ENCODE measurements around the gene NTNG1. TPM values are rescaled to one million over a fixed set of nuclear protein-coding genes. Genes with fewer than 3 reads are reported as not detected.
"Not testable (repeated sequence)": the region's sequence is repeated elsewhere in the genome, so short reads cannot be mapped to it uniquely, and the experiment has no call there.

NTNG1 gene
- total RNA-seq, 2 experiments from 2014 or later, result 2.3 to 5.9 TPM

DNA sequence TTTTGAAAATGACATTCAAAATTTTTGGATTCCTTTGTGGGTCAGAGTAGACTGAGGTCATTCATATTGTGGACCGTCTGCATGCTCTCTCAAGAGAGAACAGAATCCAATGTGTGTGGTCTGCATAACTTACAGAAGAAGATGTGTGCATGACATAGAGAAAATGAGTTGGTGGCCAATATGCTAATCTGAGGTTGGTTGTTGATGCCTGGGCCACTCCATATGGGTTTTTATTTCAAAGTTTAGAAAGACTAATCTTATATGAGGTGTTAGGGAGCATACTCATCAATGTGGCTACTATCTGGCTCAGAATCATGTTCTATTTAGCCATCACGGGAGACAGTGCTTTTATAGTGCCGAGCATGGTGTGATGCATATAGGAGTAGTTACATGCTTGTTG is 18.2 kb downstream of the NTNG1 start:
- Histone ChIP-seq H3K4me3 (ENCODE audit: low read depth, low read length, poor library complexity, severe bottlenecking) (no peak overlapping the region), H2AFZ (ENCODE audit: low read length) (no peak overlapping the region), H3K4me2 (ENCODE audit: low read length) (no peak overlapping the region), H3K4me1 (ENCODE audit: insufficient read depth, low read length, poor library complexity, severe bottlenecking) (no peaks in the 10 kb centered on the region), H3K36me3 (ENCODE audit: insufficient read depth, low read length) (no peaks in the 10 kb centered on the region), H3K27ac (ENCODE audit: low read depth, low read length, poor library complexity, severe bottlenecking) (no peak overlapping the region), H4K20me1 (ENCODE audit: insufficient read depth, low read length) (no peaks in the 10 kb centered on the region), H3K79me2 (ENCODE audit: insufficient read depth, low read depth, low read length) (no peaks in the 10 kb centered on the region), H3K9me3 (ENCODE audit: low read length) (no peaks in the 10 kb centered on the region), H3K9me2 (ENCODE audit: insufficient read depth, low read length) (no peaks in the 10 kb centered on the region)
- ChIA-PET CTCF (ENCODE audit: unreplicated experiment) (no interaction called here), POLR2A (interaction anchor here (0.6 kb wide), 1 partner anchor 14 kb away, joined by 5 read pairs; no protein-coding TSS in a partner anchor)
- intact Hi-C loops (cut with micrococcal nuclease; ENCODE audit: unreplicated experiment), result no loop called here
- DNase-seq (ENCODE audit: low spot score), result no peak
- no TSS peak for BruUV-seq (replicated peaks)
- no peak for TF ChIP-seq EZH2phosphoT487 (IDR thresholded peaks at IDR 0.05; ENCODE audit: borderline replicate concordance, low read depth, low read length)
- TF ChIP-seq, protein P1, sequence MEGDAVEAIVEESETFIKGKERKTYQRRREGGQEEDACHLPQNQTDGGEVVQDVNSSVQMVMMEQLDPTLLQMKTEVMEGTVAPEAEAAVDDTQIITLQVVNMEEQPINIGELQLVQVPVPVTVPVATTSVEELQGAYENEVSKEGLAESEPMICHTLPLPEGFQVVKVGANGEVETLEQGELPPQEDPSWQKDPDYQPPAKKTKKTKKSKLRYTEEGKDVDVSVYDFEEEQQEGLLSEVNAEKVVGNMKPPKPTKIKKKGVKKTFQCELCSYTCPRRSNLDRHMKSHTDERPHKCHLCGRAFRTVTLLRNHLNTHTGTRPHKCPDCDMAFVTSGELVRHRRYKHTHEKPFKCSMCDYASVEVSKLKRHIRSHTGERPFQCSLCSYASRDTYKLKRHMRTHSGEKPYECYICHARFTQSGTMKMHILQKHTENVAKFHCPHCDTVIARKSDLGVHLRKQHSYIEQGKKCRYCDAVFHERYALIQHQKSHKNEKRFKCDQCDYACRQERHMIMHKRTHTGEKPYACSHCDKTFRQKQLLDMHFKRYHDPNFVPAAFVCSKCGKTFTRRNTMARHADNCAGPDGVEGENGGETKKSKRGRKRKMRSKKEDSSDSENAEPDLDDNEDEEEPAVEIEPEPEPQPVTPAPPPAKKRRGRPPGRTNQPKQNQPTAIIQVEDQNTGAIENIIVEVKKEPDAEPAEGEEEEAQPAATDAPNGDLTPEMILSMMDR (conservative IDR thresholded peaks at IDR 0.05; ENCODE audit: low read length), result no peak

DNA sequence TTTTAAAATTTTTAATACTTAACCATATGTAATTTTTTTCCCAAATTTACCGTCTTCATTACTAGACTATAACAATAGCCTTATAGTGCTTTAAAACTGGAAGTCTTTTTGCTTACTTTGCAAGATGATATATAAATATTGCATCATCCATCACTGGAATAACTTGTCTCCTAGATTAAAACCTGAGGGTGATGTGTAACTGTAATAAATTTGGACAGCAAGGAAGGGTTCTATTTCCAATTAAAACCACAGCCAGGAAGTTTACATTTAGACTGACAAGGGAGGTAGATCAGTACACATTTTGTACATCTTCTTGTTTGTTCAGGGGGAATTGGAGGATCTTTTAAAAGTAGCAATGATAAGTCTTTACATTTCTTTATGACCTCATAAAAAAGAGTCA is 21.9 kb downstream of the NTNG1 start:
- Histone ChIP-seq H3K4me1 (ENCODE audit: insufficient read depth, low read length, poor library complexity, severe bottlenecking) (no peaks in the 10 kb centered on the region), H3K9me2 (ENCODE audit: insufficient read depth, low read length) (no peaks in the 10 kb centered on the region), H3K79me2 (ENCODE audit: insufficient read depth, low read depth, low read length) (no peaks in the 10 kb centered on the region), H4K20me1 (ENCODE audit: insufficient read depth, low read length) (no peaks in the 10 kb centered on the region), H3K4me3 (ENCODE audit: low read depth, low read length, poor library complexity, severe bottlenecking) (no peak overlapping the region), H3K27ac (ENCODE audit: low read depth, low read length, poor library complexity, severe bottlenecking) (no peak overlapping the region), H3K9me3 (ENCODE audit: low read length) (no peaks in the 10 kb centered on the region), H2AFZ (ENCODE audit: low read length) (no peak overlapping the region), H3K4me2 (ENCODE audit: low read length) (no peak overlapping the region), H3K36me3 (ENCODE audit: insufficient read depth, low read length) (no peaks in the 10 kb centered on the region)
- intact Hi-C loops (cut with micrococcal nuclease; ENCODE audit: unreplicated experiment), result no loop called here
- no TSS peak for BruUV-seq (replicated peaks)
- no peak for TF ChIP-seq EZH2phosphoT487 (IDR thresholded peaks at IDR 0.05; ENCODE audit: borderline replicate concordance, low read depth, low read length)
- TF ChIP-seq, protein P1 (conservative IDR thresholded peaks at IDR 0.05; ENCODE audit: low read length), result no peak
- CTCF ChIA-PET (ENCODE audit: unreplicated experiment), result no interaction called here
- no peak for DNase-seq (ENCODE audit: low spot score)
- POLR2A ChIA-PET, result interaction anchor here (1.1 kb wide), 1 partner anchor 11 kb away, joined by 3 read pairs; no protein-coding TSS in a partner anchor

DNA sequence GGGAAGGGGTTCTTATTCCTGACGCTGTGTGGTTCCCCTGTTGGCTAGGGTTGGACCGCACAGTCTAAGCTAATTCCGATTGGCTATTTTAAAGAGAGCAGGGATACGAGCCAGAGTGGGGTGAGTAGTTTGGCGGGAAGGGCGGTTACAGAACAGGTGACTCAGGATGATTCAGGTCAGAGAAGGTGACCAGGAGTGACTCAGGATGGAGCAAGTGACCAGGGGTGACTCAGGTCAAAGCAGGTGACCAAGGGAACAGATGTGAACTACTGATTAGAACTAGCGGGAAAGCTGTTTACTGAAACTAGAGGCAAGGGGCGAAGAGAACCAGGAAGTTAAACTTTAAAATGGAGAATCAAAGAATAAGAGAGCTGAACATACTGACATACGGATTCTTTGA is 24.1 kb downstream of the NTNG1 start:
- BruUV-seq (replicated peaks); H3K27ac ChIP-seq (ENCODE audit: low read depth, low read length, poor library complexity, severe bottlenecking); DNase-seq (ENCODE audit: low spot score); H3K36me3 ChIP-seq (ENCODE audit: insufficient read depth, low read length); H3K9me2 ChIP-seq (ENCODE audit: insufficient read depth, low read length); H3K9me3 ChIP-seq (ENCODE audit: low read length); H3K4me2 ChIP-seq (ENCODE audit: low read length); H2AFZ ChIP-seq (ENCODE audit: low read length); H3K4me3 ChIP-seq (ENCODE audit: low read depth, low read length, poor library complexity, severe bottlenecking); H3K4me1 ChIP-seq (ENCODE audit: insufficient read depth, low read length, poor library complexity, severe bottlenecking); intact Hi-C loops (cut with micrococcal nuclease; ENCODE audit: unreplicated experiment); H4K20me1 ChIP-seq (ENCODE audit: insufficient read depth, low read length); H3K79me2 ChIP-seq (ENCODE audit: insufficient read depth, low read depth, low read length); CTCF ChIA-PET (ENCODE audit: unreplicated experiment): not testable (repeated sequence)
- POLR2A ChIA-PET, result interaction anchor here (0.5 to 0.6 kb wide), 2 partner anchors 114 to 205 kb away, joined by 3 to 9 read pairs; no protein-coding TSS in a partner anchor
